Panc1 (cell line): Measurements from ENCODE around the gene ALDH5A1. TPM values are rescaled to one million over a fixed set of nuclear protein-coding genes. Genes with fewer than 3 reads are reported as not detected.

Source experiments
- ATAC-seq: fragments of 200-7000 bp; cut with Tn5 transposase; 2 replicates; pipeline ENCODE4 v1.9.1; 2020; ENCODE audit warnings: mild to moderate bottlenecking, moderate library complexity
- BruUV-seq: library from RNA; stranded (reverse); fragments of 400-500 nt; replicated peaks from 2 replicates; lab custom pipeline; 2021; lab: Mats Ljungman, UMichigan
- CTCF ChIA-PET: fragments of 300-600 bp; sonication (Branson Sonifier 250); formaldehyde crosslinking; loops from one replicate; lab custom pipeline; 2022; ENCODE audit warnings: antibody characterized with exemption; lab: Charles Lee
- POLR2A ChIA-PET: fragments of 300-600 bp; sonication (Branson Sonifier 250); formaldehyde crosslinking; loops from one replicate; lab custom pipeline; 2022; ENCODE audit warnings: antibody characterized with exemption; lab: Charles Lee
- DNase-seq: peaks from one replicate; pipeline ENCODE4 v3.0.0-alpha.2; 2010; ENCODE audit warnings: low read depth, low spot score
- H3K27ac ChIP-seq: 2 replicates; pipeline ENCODE4 v1.5.1; 2011; ENCODE audit warnings: mild to moderate bottlenecking, low read length, inconsistent platforms
- H3K27me3 ChIP-seq: fragments of 200-500 bp; sonication (Bioruptor generic); 2 replicates; pipeline ENCODE4 v1.6.0; 2014; ENCODE audit warnings: low read length, inconsistent platforms; ENCODE audit not compliant: control insufficient read depth, insufficient read depth
- H3K36me3 ChIP-seq: fragments of 200-500 bp; sonication (Bioruptor generic); 2 replicates; pipeline ENCODE4 v1.5.1; 2014; ENCODE audit warnings: inconsistent platforms, mild to moderate bottlenecking, low read length, moderate library complexity; ENCODE audit not compliant: control insufficient read depth, insufficient read depth
- H3K4me1 ChIP-seq: 2 replicates; pipeline ENCODE4 v1.5.1; 2011; ENCODE audit warnings: inconsistent platforms, mild to moderate bottlenecking, low read length, moderate library complexity; ENCODE audit not compliant: control insufficient read depth, insufficient read depth
- H3K4me3 ChIP-seq, 2 experiments: 2 replicates each; pipeline ENCODE4 v1.5.1; 2011 to 2012; ENCODE audit warnings: low read depth in 2 of 2, low read length in 2 of 2, mild to moderate bottlenecking in 2 of 2, inconsistent platforms in 1 of 2, moderate library complexity in 1 of 2
- H3K9me3 ChIP-seq: fragments of 200-500 bp; sonication (Bioruptor generic); 2 replicates; pipeline ENCODE4 v1.5.1; 2014; ENCODE audit warnings: low read depth, mild to moderate bottlenecking, inconsistent platforms, low read length, moderate library complexity; ENCODE audit not compliant: control insufficient read depth, insufficient read depth
- CTCF ChIP-seq: fragments of 450-650 bp; IDR thresholded peaks from 2 replicates; pipeline ENCODE4 v1.5.1; 2017; ENCODE audit warnings: mild to moderate bottlenecking
- POLR2AphosphoS5 ChIP-seq: IDR thresholded peaks from 2 replicates; pipeline ENCODE4 v1.6.1; 2012; ENCODE audit warnings: mild to moderate bottlenecking, low read depth, low read length, moderate library complexity
- SIN3A ChIP-seq: IDR thresholded peaks from 2 replicates; pipeline ENCODE4 v1.6.1; 2012; ENCODE audit warnings: low read depth, mild to moderate bottlenecking, low read length, moderate library complexity, borderline replicate concordance; ENCODE audit not compliant: insufficient read depth
- TCF7L2 ChIP-seq: IDR thresholded peaks from 2 replicates; pipeline ENCODE4 v1.6.1; 2011; ENCODE audit warnings: mild to moderate bottlenecking, low read depth, low read length, inconsistent platforms
- in situ Hi-C: cut with HindIII; loops from 2 replicates; pipeline ENCODE4 v1.10.0; 2016; ENCODE audit warnings: low sequenced_read_pairs, low pct_unique_long_range_greater_than_20kb
- intact Hi-C: fragments of 100-400 bp; cut with micrococcal nuclease; formaldehyde crosslinking; loops from one replicate; pipeline ENCODE4 v1.10.0; 2022; ENCODE audit not compliant: unreplicated experiment
- total RNA-seq: library from RNA; stranded (reverse); gene quantifications from one replicate; pipeline ENCODE4 v1.2.1, GENCODE V29; 2021; ENCODE audit not compliant: unreplicated experiment
- TF ChIP-seq, protein P1 (sequence below), 2 experiments: IDR thresholded peaks; 2 replicates each; pipeline ENCODE4 v1.6.1; 2011 to 2012; ENCODE audit warnings: low read depth in 2 of 2, control low read depth in 1 of 2, low read length in 1 of 2, mild to moderate bottlenecking in 1 of 2, moderate library complexity in 1 of 2; ENCODE audit not compliant: insufficient read depth in 1 of 2

Gene ALDH5A1
- total RNA-seq, 1 experiment from 2014 or later: 4.2 TPM

GRCh38 chr6:24453921-24454320 lies 40.8 kb upstream of the ALDH5A1 start:
- H3K4me3 ChIP-seq: no peak overlapping the region
- no peaks in the 10 kb centered on the region for H3K4me1 ChIP-seq
- in situ Hi-C loops (no loop called here), intact Hi-C loops (no loop called here)
- ATAC-seq (no peak), DNase-seq (no peak)
- ChIA-PET POLR2A (no interaction called here), CTCF (no interaction called here)
- H3K36me3 ChIP-seq: no peaks in the 10 kb centered on the region
- H3K27me3 ChIP-seq: no peaks in the 10 kb centered on the region
- no peaks in the 10 kb centered on the region for H3K9me3 ChIP-seq
- H3K27ac ChIP-seq: no peak overlapping the region
- no peak for TF ChIP-seq TCF7L2
- TF ChIP-seq SIN3A: no peak
- TF ChIP-seq POLR2AphosphoS5: no peak
- no peak for TF ChIP-seq CTCF
- TF ChIP-seq, protein P1, sequence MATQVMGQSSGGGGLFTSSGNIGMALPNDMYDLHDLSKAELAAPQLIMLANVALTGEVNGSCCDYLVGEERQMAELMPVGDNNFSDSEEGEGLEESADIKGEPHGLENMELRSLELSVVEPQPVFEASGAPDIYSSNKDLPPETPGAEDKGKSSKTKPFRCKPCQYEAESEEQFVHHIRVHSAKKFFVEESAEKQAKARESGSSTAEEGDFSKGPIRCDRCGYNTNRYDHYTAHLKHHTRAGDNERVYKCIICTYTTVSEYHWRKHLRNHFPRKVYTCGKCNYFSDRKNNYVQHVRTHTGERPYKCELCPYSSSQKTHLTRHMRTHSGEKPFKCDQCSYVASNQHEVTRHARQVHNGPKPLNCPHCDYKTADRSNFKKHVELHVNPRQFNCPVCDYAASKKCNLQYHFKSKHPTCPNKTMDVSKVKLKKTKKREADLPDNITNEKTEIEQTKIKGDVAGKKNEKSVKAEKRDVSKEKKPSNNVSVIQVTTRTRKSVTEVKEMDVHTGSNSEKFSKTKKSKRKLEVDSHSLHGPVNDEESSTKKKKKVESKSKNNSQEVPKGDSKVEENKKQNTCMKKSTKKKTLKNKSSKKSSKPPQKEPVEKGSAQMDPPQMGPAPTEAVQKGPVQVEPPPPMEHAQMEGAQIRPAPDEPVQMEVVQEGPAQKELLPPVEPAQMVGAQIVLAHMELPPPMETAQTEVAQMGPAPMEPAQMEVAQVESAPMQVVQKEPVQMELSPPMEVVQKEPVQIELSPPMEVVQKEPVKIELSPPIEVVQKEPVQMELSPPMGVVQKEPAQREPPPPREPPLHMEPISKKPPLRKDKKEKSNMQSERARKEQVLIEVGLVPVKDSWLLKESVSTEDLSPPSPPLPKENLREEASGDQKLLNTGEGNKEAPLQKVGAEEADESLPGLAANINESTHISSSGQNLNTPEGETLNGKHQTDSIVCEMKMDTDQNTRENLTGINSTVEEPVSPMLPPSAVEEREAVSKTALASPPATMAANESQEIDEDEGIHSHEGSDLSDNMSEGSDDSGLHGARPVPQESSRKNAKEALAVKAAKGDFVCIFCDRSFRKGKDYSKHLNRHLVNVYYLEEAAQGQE (IDR thresholded peaks at IDR 0.05; ENCODE audit: insufficient read depth in 1 of 2, low read depth in 2 of 2, low read length in 1 of 2): no peak
- BruUV-seq: no TSS peak

- no peaks in the 10 kb centered on the region for H3K4me1 ChIP-seq
- H3K4me3 ChIP-seq: no peak overlapping the region
- in situ Hi-C loops: no loop called here
- TF ChIP-seq, protein P1 (IDR thresholded peaks at IDR 0.05; ENCODE audit: insufficient read depth in 1 of 2, low read depth in 2 of 2, low read length in 1 of 2): no peak
- TF ChIP-seq SIN3A: no peak
- TF ChIP-seq CTCF: no peak
- TF ChIP-seq POLR2AphosphoS5: no peak
- TF ChIP-seq TCF7L2: no peak
- no peak for DNase-seq
- ChIA-PET POLR2A (no interaction called here), CTCF (no interaction called here)
- ATAC-seq: no peak
- no peak overlapping the region for H3K27ac ChIP-seq
- H3K9me3 ChIP-seq: no peaks in the 10 kb centered on the region
- intact Hi-C loops: no loop called here
- no peaks in the 10 kb centered on the region for H3K36me3 ChIP-seq
- no peaks in the 10 kb centered on the region for H3K27me3 ChIP-seq
- no TSS peak for BruUV-seq
Measured at GRCh38 chr6:24454452-24454851, 40.3 kb upstream of the ALDH5A1 start.
